Islet precursor cell (in vitro differentiated cells): ENCODE data around the gene GAS7.

Source experiments
- DNase-seq: peaks from one replicate; pipeline ENCODE4 v3.0.0-alpha.2; 2018

Gene GAS7

GRCh38 chr17:10200016-10200415 is 1.6 kb upstream of the GAS7 start:
- DNase-seq = no peak

GRCh38 chr17:10197721-10198508 is 491 bp downstream of the GAS7 start:
- peak; percentile 79 for DNase-seq

GRCh38 chr17:10197362-10197720 is 1.1 kb downstream of the GAS7 start:
- peak; percentile 81 for DNase-seq

- DNase-seq = no peak
Observed at GRCh38 chr17:10196941-10197340, 1.5 kb downstream of the GAS7 start.

- no peak for DNase-seq
Observed at GRCh38 chr17:10196384-10196895, 2.0 kb downstream of the GAS7 start.

GRCh38 chr17:10195090-10195805 is 3.2 kb downstream of the GAS7 start:
- no peak for DNase-seq

- DNase-seq = no peak
Observed at GRCh38 chr17:10193632-10194031, 4.8 kb downstream of the GAS7 start.

- DNase-seq = peak; percentile 61
Observed at GRCh38 chr17:10192972-10193371, 5.4 kb downstream of the GAS7 start.

GRCh38 chr17:10192461-10192860 is 5.9 kb downstream of the GAS7 start:
- no peak for DNase-seq

- no peak for DNase-seq
Observed at GRCh38 chr17:10187456-10187855, 10.9 kb downstream of the GAS7 start.

- no peak for DNase-seq
Observed at GRCh38 chr17:10186771-10187410, 11.5 kb downstream of the GAS7 start.

GRCh38 chr17:10183931-10184930 is 14.2 kb downstream of the GAS7 start:
- DNase-seq = peak; percentile 86

- DNase-seq = peak; percentile 79
Observed at GRCh38 chr17:10182785-10183184, 15.6 kb downstream of the GAS7 start.

GRCh38 chr17:10178506-10178991 is 19.9 kb downstream of the GAS7 start:
- no peak for DNase-seq

- DNase-seq = peak; percentile 99
Observed at GRCh38 chr17:10177913-10178505, 20.4 kb downstream of the GAS7 start.

- DNase-seq = peak; percentile 86
Observed at GRCh38 chr17:10177131-10177912, 21.1 kb downstream of the GAS7 start.

- DNase-seq = no peak
Observed at GRCh38 chr17:10173913-10174312, 24.5 kb downstream of the GAS7 start.

GRCh38 chr17:10172778-10173177 is 25.6 kb downstream of the GAS7 start:
- DNase-seq = no peak

GRCh38 chr17:10172241-10172741 is 26.1 kb downstream of the GAS7 start:
- peak; percentile 96 for DNase-seq

- no peak for DNase-seq
Observed at GRCh38 chr17:10171581-10171981, 26.8 kb downstream of the GAS7 start.

GRCh38 chr17:10171122-10171571 is 27.3 kb downstream of the GAS7 start:
- no peak for DNase-seq
